IPS-NIHi11 (cell line): ENCODE measurements around the gene SSBP3.

Experiments used
- DNase-seq: peaks from one replicate; pipeline ENCODE4 v3.0.0; 2012; ENCODE audit warnings: mixed read lengths, low spot score

The SSBP3 gene

GRCh38 chr1:54371038-54371941 is 34.9 kb downstream of the SSBP3 start:
- DNase-seq = no peak

- DNase-seq = no peak
Observed at GRCh38 chr1:54370287-54370989, 35.8 kb downstream of the SSBP3 start.

DNA sequence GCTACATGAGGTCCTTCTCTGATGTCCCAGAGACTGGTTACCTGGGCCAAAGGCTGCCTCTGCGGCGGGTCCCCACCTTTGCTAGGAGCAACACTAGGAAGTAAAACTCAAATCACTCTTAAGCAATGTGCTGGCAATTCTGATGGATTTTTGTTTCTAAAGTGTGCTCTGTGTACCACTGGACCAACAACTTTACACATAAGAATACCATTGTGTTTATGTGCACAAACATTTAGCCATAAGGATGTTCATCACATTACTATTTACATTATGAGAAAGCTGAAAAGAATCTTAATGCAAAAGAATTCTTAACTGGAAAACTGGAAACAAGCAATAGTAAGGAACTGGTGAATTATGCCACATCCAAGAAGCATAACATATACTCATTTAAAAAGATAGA is 38.6 kb downstream of the SSBP3 start:
- no peak for DNase-seq

DNA sequence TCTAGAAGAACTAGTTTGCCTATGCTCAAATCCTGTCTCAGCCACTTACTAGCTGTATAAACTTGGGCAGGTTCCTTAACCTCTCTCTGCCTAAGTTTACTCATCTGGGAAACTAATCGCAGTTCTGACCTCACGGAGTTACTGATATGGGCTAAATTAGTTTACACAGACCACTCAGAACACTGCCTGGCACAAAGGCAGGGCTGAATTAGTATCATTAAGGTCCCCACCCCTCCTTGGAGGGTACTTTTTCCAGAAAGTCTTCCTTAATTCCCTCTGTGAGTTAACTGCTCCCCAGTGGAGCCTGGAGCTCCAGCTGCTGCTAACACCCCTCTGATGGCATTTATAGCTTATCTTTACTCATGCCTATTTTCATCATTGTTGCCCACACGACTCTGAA is 40.3 kb downstream of the SSBP3 start:
- DNase-seq = no peak

GRCh38 chr1:54365398-54365797 is 40.8 kb downstream of the SSBP3 start:
- no peak for DNase-seq

DNA sequence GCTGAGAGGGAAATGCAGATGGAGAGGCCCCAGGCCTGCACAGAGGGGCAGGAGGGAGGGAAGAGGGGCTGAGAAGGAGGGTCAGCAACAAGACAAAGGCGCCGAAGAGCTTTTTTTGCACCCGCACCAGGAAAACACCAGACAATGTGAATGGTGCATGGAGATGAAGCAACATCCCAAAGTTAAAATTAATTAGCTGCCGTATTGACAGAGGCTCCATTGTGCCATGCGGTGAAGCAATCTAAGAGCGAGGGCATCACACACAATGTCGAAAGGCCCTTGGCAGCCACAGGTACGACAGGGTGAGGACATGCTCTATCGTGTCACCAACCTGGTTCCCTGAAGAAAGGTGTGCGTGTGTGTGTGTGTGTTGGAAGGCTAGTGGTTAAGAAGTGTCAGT is 41.2 kb downstream of the SSBP3 start:
- no peak for DNase-seq

GRCh38 chr1:54364582-54364981 is 41.6 kb downstream of the SSBP3 start:
- DNase-seq = no peak

GRCh38 chr1:54363925-54364324 is 42.3 kb downstream of the SSBP3 start:
- no peak for DNase-seq

DNA sequence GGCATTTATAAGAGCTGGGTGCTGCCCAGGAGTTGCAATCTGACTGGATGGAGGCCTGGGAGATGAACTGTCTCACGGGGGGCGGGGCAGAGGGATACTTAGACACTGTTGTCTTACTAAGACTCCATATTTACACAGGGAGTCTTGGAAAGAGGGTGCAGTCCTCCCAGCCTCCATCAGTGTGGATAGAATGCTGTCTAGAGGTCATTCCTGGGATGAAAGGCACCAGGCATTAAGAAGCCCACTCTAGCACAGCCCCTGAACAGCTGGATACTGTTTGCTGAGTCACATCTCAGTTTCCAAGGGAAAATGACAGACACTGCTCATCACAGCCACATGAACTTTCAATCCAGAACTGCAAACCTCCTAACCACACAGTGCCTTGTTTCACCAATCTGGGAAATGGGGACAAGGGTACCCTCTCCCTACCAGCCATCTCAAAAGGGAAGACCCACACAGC is 43.3 kb downstream of the SSBP3 start:
- no peak for DNase-seq

DNA sequence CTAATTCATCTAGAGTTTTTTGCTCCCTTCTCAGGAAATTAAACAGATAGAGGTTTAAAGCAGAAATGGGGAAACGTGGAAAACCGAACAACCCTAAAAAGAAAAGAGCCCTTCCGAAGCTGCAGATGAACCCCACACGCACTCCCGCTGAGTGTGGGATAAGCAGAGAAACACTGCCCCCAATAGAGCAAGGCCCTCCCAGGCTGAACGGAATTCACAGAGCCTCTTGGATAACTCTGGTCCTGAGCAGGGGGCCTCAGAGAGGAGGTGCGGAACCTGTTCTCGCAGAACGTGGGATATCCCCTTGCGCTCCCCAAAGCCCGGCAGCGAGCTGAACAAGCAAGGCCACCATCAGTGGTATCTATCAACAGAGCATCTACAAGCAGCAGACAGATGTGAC is 44.9 kb downstream of the SSBP3 start:
- DNase-seq = no peak

GRCh38 chr1:54360165-54361005 is 45.8 kb downstream of the SSBP3 start:
- no peak for DNase-seq

GRCh38 chr1:54359393-54360162 is 46.6 kb downstream of the SSBP3 start:
- DNase-seq = no peak

DNA sequence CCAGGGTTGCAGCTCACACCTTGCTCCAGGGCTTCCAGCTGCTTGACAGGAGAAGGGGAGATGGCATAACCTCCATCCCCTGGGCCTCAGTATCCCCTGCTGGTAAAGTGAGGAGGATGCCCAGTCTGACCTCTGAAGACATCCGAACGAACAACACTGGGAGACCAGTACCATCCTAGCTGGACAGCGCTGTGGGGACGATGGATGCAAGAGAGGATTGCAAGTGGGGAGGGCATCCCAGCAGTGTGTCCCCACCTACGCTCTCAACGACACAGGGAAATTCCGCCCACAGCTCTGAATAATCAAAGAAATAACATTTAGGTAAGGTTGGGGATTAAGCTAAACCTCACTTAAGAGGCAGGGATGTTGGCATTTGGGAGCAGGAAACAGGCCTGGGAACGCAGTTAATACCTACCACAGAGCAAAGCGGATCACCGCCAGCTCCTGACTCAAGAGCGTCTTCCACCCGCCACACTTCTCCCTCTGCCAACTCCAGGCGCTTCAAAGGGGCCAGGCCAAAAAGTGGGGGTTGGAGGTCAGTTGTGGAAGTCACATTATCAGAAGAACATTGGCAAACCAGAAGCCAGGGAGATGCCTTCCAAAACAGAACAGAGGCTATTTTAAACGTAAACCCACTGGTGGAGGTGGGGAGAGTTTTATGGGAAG is 47.6 kb downstream of the SSBP3 start:
- no peak for DNase-seq

DNA sequence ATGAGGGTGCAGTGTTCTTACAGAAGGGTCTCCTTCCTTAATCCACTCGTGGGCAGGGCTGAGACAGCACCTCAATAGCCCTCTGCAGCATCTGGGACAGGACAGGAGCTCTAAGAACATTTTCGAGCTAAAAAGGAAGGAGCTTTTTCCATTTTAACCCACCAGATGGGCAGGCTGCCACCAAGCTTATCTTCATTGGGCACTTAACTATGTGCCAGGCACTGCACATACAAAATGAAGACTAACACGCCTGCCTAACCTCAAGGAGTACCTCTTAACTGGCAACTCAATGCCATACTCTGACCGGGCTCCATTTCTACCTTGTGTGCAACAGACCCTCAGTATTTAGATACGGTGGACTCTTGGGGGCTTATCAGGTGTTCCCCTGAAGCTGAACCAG is 48.2 kb downstream of the SSBP3 start:
- DNase-seq = no peak

DNA sequence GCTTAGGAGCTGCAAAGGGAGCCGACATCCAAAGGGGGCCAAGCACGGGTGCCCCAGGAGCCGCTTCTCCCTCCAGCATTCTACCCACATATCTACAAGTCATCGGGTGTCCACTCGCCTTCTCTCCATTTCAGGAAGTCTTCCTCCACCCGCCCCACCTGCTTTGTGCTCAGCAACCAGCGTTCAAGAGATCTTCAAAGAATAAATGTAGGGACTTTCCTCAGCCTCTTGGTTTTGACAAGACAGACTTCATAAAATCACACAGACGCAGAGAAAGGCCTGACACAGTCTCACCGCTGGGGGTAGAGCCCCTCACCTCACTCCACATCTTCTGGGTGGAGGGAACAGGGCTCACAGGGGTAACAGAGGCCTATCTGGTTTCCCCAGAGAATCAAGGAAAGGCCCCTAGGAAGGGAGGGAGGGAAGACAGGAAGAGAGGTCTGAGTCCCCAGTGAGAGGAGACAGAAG is 49.5 kb downstream of the SSBP3 start:
- no peak for DNase-seq

DNA sequence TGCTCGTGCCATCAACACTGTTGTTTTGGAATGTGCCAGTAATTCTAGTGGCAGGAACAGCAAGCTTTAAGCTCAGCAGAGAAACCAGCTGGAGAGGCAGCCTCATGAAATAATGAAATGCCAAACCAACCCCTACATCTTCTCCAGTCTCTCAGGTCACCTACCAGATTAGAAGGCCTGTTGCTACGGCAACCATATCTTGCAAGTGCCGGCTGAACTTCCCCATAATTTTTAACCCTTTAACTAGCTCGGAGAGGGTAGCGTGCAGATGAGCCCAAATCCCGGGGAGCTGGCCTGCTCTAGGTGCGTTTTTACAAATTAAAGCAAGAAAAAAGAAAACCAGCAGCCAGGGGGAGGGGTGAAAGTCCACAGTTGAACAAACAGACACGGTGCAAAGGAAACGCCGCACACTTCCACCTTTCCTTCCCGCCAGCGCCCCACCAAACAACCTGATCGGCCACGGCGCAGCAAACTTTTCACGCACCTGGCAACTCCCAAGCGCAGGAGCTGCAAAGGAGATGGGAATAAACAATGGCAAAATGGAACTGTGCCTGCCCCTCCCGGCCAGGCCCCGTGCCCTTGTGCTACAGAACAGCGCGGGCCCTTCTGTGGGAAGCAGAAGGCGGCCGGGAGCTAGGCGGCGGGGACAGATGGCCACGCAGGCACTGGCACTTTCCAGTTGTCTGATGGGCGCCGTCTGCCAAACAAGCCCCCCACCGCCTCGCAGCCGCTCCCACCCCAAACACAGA is 50.1 kb downstream of the SSBP3 start:
- no peak for DNase-seq

- no peak for DNase-seq
Observed at GRCh38 chr1:54354899-54355298, 51.3 kb downstream of the SSBP3 start.

GRCh38 chr1:54353959-54354358 is 52.2 kb downstream of the SSBP3 start:
- DNase-seq = no peak

DNA sequence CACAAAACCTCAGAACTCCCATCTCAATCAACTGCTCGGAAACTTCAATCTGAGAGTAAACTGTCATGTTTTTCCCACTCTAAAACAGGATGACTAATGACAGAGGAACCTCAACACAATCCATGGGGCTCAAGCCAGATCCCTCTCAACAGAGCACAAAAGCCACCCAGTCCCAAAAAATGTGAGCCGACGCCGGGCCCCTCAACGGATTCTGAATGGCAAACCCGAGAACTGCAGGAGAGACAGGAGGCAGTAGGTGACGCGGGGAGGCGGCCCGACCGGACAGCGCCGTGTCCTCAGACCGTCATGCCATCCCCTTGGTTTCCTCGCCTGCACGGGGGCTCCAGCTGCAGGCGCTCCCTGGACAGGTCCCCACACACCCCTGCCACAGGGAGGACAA is 53.4 kb downstream of the SSBP3 start:
- DNase-seq = no peak

GRCh38 chr1:54350360-54350759 is 55.8 kb downstream of the SSBP3 start:
- no peak for DNase-seq
